Stomach (tissue), 9 donors: ENCODE results near the gene PTGER1. TPM values are rescaled to one million over a fixed set of nuclear protein-coding genes. Genes with fewer than 3 reads are reported as not detected.

ENCODE experiments used
- DNase-seq, 2 donors: peaks; one replicate each; pipeline versions ENCODE4 v3.0.0 to v3.0.0-alpha.2; 2013 to 2019
- H3K27ac ChIP-seq, 5 donors: fragments of 200-600 bp in 4 of 5; sonication (generic) in 4 of 5; one replicate each; pipeline ENCODE4 v1.5.1; 2013 to 2019; ENCODE audit warnings: mild to moderate bottlenecking in 1 of 5, moderate library complexity in 1 of 5
- H3K27me3 ChIP-seq, 3 donors: fragments of 200-600 bp; sonication (generic); one replicate each; pipeline ENCODE4 v1.5.1; 2017 to 2019; ENCODE audit warnings: mixed run types in 1 of 3
- H3K36me3 ChIP-seq, 4 donors: fragments of 200-600 bp; sonication (generic); 1 replicate in 3 of 4; 2 replicates in 1 of 4; pipeline ENCODE4 v1.5.1; 2016 to 2019
- H3K4me1 ChIP-seq, 4 donors: fragments of 200-600 bp; sonication (generic); one replicate each; pipeline ENCODE4 v1.5.1; 2016 to 2019
- H3K4me3 ChIP-seq, 4 donors: fragments of 200-600 bp; sonication (generic) in 3 of 4; one replicate each; pipeline ENCODE4 v1.5.1; 2016 to 2019; ENCODE audit warnings: mild to moderate bottlenecking in 1 of 4
- H3K9me3 ChIP-seq, 4 donors: fragments of 200-600 bp; sonication (generic); one replicate each; pipeline ENCODE4 v1.5.1; 2016 to 2019
- EP300 ChIP-seq: sonication (generic); formaldehyde crosslinking; IDR thresholded peaks from one replicate; pipeline ENCODE4 v1.6.1; 2017; ENCODE audit warnings: antibody characterized with exemption
- POLR2A ChIP-seq, 4 donors: fragments of 450-650 bp; IDR thresholded peaks; one replicate each; pipeline ENCODE4 v1.6.1; 2016; ENCODE audit warnings: antibody characterized with exemption in 4 of 4, control low read depth in 2 of 4, mild to moderate bottlenecking in 1 of 4, moderate library complexity in 1 of 4
- POLR2AphosphoS5 ChIP-seq, 3 donors: sonication (generic); formaldehyde crosslinking; IDR thresholded peaks; one replicate each; pipeline ENCODE4 v1.6.1; 2016; ENCODE audit warnings: antibody characterized with exemption in 3 of 3
- WGBS, 5 donors: extraction: QIAGEN DNeasy Blood & Tissue Kit in 3 of 5; methylation state at CpG; one replicate each; pipeline versions ENCODE4 v1.1.5 to v1.1.7; 2013 to 2018; 5-methylcytosine and 5-hydroxymethylcytosine counted together
- intact Hi-C: fragments of 100-400 bp; cut with DNase I; formaldehyde crosslinking; loops from one replicate; pipeline ENCODE4 v1.15.1; 2023; ENCODE audit warnings: low total_unique reads
- polyA plus RNA-seq, 3 donors: library from polyadenylated mRNA; stranded (reverse); fragments of 200-250 nt; gene quantifications; one replicate each; pipeline ENCODE4 v1.2.3, GENCODE V29; 2013
- total RNA-seq, 5 donors: library from RNA; depleted of rRNA; stranded (reverse); fragments of >200 nt; gene quantifications; one replicate each; pipeline versions ENCODE4 v1.1.0 to v1.2.3, GENCODE V29; 2014 to 2016
- TF ChIP-seq, protein P1 (sequence below), 7 experiments: fragments of 450-650 bp in 4 of 7; fragments of 200-600 bp in 3 of 7; sonication (generic) in 3 of 7; IDR thresholded peaks; one replicate each; pipeline ENCODE4 v1.5.1; 2016 to 2019; ENCODE audit warnings: antibody characterized with exemption in 7 of 7, control low read depth in 2 of 7, mild to moderate bottlenecking in 1 of 7
- donor health status: healthy with polysubstance abuse.
- donor health status: Bipolar disorder and iron deficiency.
- donor health status: healthy.

PTGER1 gene
- total and polyA plus RNA-seq, 8 donors: 1.2 to 3.4 (median 2.4) TPM; not detected in 4

- WGBS, 5 donors: 87 to 94% (median 90%) methylated on average over 6 of the region's 6 CpGs
- no peak for DNase-seq
- Histone ChIP-seq H3K27me3 (no peaks in the 10 kb centered on the region), H3K27ac (no peak overlapping the region), H3K4me3 (no peak overlapping the region), H3K9me3 (no peaks in the 10 kb centered on the region), H3K36me3 (peaks cover 90 to 100% (median 100%) of the 10 kb centered on the region in 4 donors), H3K4me1 (no peaks in the 10 kb centered on the region)
- TF ChIP-seq, protein P1, sequence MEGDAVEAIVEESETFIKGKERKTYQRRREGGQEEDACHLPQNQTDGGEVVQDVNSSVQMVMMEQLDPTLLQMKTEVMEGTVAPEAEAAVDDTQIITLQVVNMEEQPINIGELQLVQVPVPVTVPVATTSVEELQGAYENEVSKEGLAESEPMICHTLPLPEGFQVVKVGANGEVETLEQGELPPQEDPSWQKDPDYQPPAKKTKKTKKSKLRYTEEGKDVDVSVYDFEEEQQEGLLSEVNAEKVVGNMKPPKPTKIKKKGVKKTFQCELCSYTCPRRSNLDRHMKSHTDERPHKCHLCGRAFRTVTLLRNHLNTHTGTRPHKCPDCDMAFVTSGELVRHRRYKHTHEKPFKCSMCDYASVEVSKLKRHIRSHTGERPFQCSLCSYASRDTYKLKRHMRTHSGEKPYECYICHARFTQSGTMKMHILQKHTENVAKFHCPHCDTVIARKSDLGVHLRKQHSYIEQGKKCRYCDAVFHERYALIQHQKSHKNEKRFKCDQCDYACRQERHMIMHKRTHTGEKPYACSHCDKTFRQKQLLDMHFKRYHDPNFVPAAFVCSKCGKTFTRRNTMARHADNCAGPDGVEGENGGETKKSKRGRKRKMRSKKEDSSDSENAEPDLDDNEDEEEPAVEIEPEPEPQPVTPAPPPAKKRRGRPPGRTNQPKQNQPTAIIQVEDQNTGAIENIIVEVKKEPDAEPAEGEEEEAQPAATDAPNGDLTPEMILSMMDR (IDR thresholded peaks at IDR 0.05): no peak
- no peak for TF ChIP-seq EP300
- no peak for TF ChIP-seq POLR2AphosphoS5 (IDR thresholded peaks at IDR 0.05)
- intact Hi-C loops: no loop called here
Measured at GRCh38 chr19:14449321-14449720, 25.8 kb downstream of the PTGER1 start.

- intact Hi-C loops: no loop called here
- no peak overlapping the region for H3K27ac ChIP-seq
- no peak for TF ChIP-seq EP300
- no peak for TF ChIP-seq POLR2A (IDR thresholded peaks at IDR 0.05)
- TF ChIP-seq, protein P1 (IDR thresholded peaks at IDR 0.05): no peak
- TF ChIP-seq POLR2AphosphoS5 (IDR thresholded peaks at IDR 0.05): no peak
- H3K27me3 ChIP-seq: no peaks in the 10 kb centered on the region
- H3K4me3 ChIP-seq: no peak overlapping the region
- DNase-seq: no peak
- H3K4me1 ChIP-seq: peaks cover 0 to 3% (median 0%) of the 10 kb centered on the region in 4 donors
- WGBS, 5 donors: 94 to 99% (median 98%) methylated on average over 2 to 10 of the region's 10 CpGs
- H3K36me3 ChIP-seq: peaks cover 97 to 100% (median 100%) of the 10 kb centered on the region in 4 donors
- H3K9me3 ChIP-seq: no peaks in the 10 kb centered on the region
Measured at GRCh38 chr19:14446336-14447036, 28.7 kb downstream of the PTGER1 start.

GRCh38 chr19:14443632-14444216, 31.4 kb downstream of the PTGER1 start:
- TF ChIP-seq POLR2A (IDR thresholded peaks at IDR 0.05) (no peak), EP300 (no peak), POLR2AphosphoS5 (IDR thresholded peaks at IDR 0.05) (no peak)
- TF ChIP-seq, protein P1 (IDR thresholded peaks at IDR 0.05): no peak
- whole genome bisulfite sequencing, 5 donors: 87 to 96% (median 93%) methylated on average over 14 of the region's 14 CpGs
- H3K9me3 ChIP-seq: no peaks in the 10 kb centered on the region
- H3K4me1 ChIP-seq: peaks cover 13 to 30% (median 24%) of the 10 kb centered on the region in 4 donors
- no peak overlapping the region for H3K27ac ChIP-seq
- H3K36me3 ChIP-seq: peaks cover 73 to 80% (median 79%) of the 10 kb centered on the region in 4 donors
- DNase-seq: no peak
- H3K27me3 ChIP-seq: no peaks in the 10 kb centered on the region
- H3K4me3 ChIP-seq: no peak overlapping the region
- intact Hi-C loops: no loop called here

GRCh38 chr19:14442891-14443631, 32.1 kb downstream of the PTGER1 start:
- intact Hi-C loops: no loop called here
- Histone ChIP-seq H3K27ac (no peak overlapping the region), H3K27me3 (no peaks in the 10 kb centered on the region), H3K4me3 (no peak overlapping the region), H3K4me1 (peaks cover 16 to 37% (median 28%) of the 10 kb centered on the region in 4 donors), H3K36me3 (peaks cover 67 to 74% (median 73%) of the 10 kb centered on the region in 4 donors), H3K9me3 (no peaks in the 10 kb centered on the region)
- TF ChIP-seq POLR2A (IDR thresholded peaks at IDR 0.05) (no peak), EP300 (no peak), POLR2AphosphoS5 (IDR thresholded peaks at IDR 0.05) (no peak)
- TF ChIP-seq, protein P1 (IDR thresholded peaks at IDR 0.05): no peak
- WGBS, 5 donors: 90 to 97% (median 96%) methylated on average over 14 to 16 of the region's 16 CpGs
- no peak for DNase-seq
